Psoas muscle (tissue), 8 donors: ENCODE data around the gene RASSF4. TPM values are rescaled to one million over a fixed set of nuclear protein-coding genes. Genes with fewer than 3 reads are reported as not detected.

Source experiments
- ATAC-seq, 4 donors: fragments of 200-7000 bp; cut with Tn5 transposase; one replicate each; pipeline ENCODE4 v1.9.1; 2020; ENCODE audit warnings: moderate library complexity in 3 of 4, mild to moderate bottlenecking in 2 of 4
- DNase-seq, 2 donors: peaks; one replicate each; pipeline ENCODE4 v3.0.0-alpha.2; 2020
- H3K27ac ChIP-seq: fragments of 200-600 bp; one replicate; pipeline ENCODE4 v1.8.0; 2022
- H3K27me3 ChIP-seq, 3 donors: fragments of 200-600 bp in 1 of 3; one replicate each; pipeline versions ENCODE4 v1.6.1 to v1.8.0; 2013 to 2022; ENCODE audit warnings: low read length in 2 of 3, mild to moderate bottlenecking in 2 of 3, moderate library complexity in 1 of 3; ENCODE audit not compliant: insufficient read depth in 3 of 3
- H3K36me3 ChIP-seq, 2 donors: fragments of 200-600 bp in 1 of 2; one replicate each; pipeline versions ENCODE4 v1.6.1 to v1.8.0; 2013 to 2022; ENCODE audit warnings: low read depth in 1 of 2, mild to moderate bottlenecking in 1 of 2, moderate library complexity in 1 of 2; ENCODE audit not compliant: insufficient read depth in 1 of 2
- H3K4me1 ChIP-seq: fragments of 200-600 bp; one replicate; pipeline ENCODE4 v1.8.0; 2022
- H3K4me3 ChIP-seq: fragments of 200-600 bp; one replicate; pipeline ENCODE4 v1.8.0; 2022; ENCODE audit warnings: mild to moderate bottlenecking
- H3K9me3 ChIP-seq: fragments of 200-600 bp; one replicate; pipeline ENCODE4 v1.8.0; 2022
- WGBS, 3 donors: extraction: QIAGEN DNeasy Blood & Tissue Kit; methylation state at CpG; one replicate each; pipeline versions ENCODE4 v1.1.6 to v1.1.7; 2013; 5-methylcytosine and 5-hydroxymethylcytosine counted together
- intact Hi-C, 2 donors: fragments of 100-400 bp; cut with DNase I; formaldehyde crosslinking; loops; one replicate each; pipeline versions ENCODE4 v1.11.0 to v1.14.2; 2022
- polyA plus RNA-seq, 3 donors: library from polyadenylated mRNA; stranded (reverse); fragments of 200-250 nt; gene quantifications; one replicate each; pipeline ENCODE4 v1.2.3, GENCODE V29; 2013
- total RNA-seq, 4 donors: library from RNA; stranded (reverse); fragmentation: NEBNext Ultra II Directional in 2 of 4; extraction: Animal tissue kit (Norgen Biotek cat#: 25700) in 2 of 4; gene quantifications; one replicate each; pipeline versions ENCODE4 v1.2.1 to v1.2.4, GENCODE V29; 2021 to 2023
- TF ChIP-seq, protein P1 (sequence below): fragments of 200-600 bp; IDR thresholded peaks from one replicate; pipeline ENCODE4 v1.8.0; 2022; ENCODE audit warnings: antibody characterized with exemption
- donor health status: healthy with polysubstance abuse.
- donor health status: DM: no; HTN: no; CAD: no; lungs with moderate emphysema.
- donor health status: Bipolar disorder and iron deficiency.
- donor health status: healthy.
- donor health status: DM: yes; HTN: yes; CAD: no.
- donor health status: DM: no; HTN: no; CAD: no.
- donor health status: DM: no; HTN: no; CAD: no.
- donor health status: DM: yes; HTN: yes; CAD: no.

Gene RASSF4
- total and polyA plus RNA-seq, 7 donors = 11.1 to 44.0 (median 18.9) TPM

- Histone ChIP-seq H3K4me3 (no peak overlapping the region), H3K4me1 (no peaks in the 10 kb centered on the region), H3K36me3 (no peaks in the 10 kb centered on the region), H3K9me3 (no peaks in the 10 kb centered on the region), H3K27me3 (no peaks in the 10 kb centered on the region), H3K27ac (no peak overlapping the region)
- WGBS, 3 donors = 67 to 76% (median 73%) methylated on average over 10 of the region's 10 CpGs
- TF ChIP-seq, protein P1, sequence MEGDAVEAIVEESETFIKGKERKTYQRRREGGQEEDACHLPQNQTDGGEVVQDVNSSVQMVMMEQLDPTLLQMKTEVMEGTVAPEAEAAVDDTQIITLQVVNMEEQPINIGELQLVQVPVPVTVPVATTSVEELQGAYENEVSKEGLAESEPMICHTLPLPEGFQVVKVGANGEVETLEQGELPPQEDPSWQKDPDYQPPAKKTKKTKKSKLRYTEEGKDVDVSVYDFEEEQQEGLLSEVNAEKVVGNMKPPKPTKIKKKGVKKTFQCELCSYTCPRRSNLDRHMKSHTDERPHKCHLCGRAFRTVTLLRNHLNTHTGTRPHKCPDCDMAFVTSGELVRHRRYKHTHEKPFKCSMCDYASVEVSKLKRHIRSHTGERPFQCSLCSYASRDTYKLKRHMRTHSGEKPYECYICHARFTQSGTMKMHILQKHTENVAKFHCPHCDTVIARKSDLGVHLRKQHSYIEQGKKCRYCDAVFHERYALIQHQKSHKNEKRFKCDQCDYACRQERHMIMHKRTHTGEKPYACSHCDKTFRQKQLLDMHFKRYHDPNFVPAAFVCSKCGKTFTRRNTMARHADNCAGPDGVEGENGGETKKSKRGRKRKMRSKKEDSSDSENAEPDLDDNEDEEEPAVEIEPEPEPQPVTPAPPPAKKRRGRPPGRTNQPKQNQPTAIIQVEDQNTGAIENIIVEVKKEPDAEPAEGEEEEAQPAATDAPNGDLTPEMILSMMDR = no peak
- ATAC-seq = no peak
- no peak for DNase-seq
- intact Hi-C loops = no loop called here
Measured at GRCh38 chr10:44926751-44927351, 32.8 kb upstream of the RASSF4 start.

GRCh38 chr10:44927352-44927751 lies 32.2 kb upstream of the RASSF4 start:
- no peaks in the 10 kb centered on the region for H3K27me3 ChIP-seq
- no peak overlapping the region for H3K27ac ChIP-seq
- no peaks in the 10 kb centered on the region for H3K36me3 ChIP-seq
- ATAC-seq (peak in 1 of 4 donors; percentile 60), DNase-seq (peak; percentile 49 to 72)
- intact Hi-C loops = no loop called here
- H3K4me1 ChIP-seq = no peaks in the 10 kb centered on the region
- H3K9me3 ChIP-seq = no peaks in the 10 kb centered on the region
- H3K4me3 ChIP-seq = no peak overlapping the region
- TF ChIP-seq, protein P1 = no peak
- 46 to 68% (median 57%) methylated on average over 2 of the region's 2 CpGs for WGBS, 3 donors

GRCh38 chr10:44928462-44928861 lies 31.1 kb upstream of the RASSF4 start:
- Histone ChIP-seq H3K27ac (no peak overlapping the region), H3K36me3 (no peaks in the 10 kb centered on the region), H3K9me3 (no peaks in the 10 kb centered on the region), H3K27me3 (no peaks in the 10 kb centered on the region), H3K4me3 (no peak overlapping the region), H3K4me1 (peaks cover 3% of the 10 kb centered on the region)
- DNase-seq (no peak), ATAC-seq (no peak)
- intact Hi-C loops = no loop called here
- TF ChIP-seq, protein P1 = no peak

DNA sequence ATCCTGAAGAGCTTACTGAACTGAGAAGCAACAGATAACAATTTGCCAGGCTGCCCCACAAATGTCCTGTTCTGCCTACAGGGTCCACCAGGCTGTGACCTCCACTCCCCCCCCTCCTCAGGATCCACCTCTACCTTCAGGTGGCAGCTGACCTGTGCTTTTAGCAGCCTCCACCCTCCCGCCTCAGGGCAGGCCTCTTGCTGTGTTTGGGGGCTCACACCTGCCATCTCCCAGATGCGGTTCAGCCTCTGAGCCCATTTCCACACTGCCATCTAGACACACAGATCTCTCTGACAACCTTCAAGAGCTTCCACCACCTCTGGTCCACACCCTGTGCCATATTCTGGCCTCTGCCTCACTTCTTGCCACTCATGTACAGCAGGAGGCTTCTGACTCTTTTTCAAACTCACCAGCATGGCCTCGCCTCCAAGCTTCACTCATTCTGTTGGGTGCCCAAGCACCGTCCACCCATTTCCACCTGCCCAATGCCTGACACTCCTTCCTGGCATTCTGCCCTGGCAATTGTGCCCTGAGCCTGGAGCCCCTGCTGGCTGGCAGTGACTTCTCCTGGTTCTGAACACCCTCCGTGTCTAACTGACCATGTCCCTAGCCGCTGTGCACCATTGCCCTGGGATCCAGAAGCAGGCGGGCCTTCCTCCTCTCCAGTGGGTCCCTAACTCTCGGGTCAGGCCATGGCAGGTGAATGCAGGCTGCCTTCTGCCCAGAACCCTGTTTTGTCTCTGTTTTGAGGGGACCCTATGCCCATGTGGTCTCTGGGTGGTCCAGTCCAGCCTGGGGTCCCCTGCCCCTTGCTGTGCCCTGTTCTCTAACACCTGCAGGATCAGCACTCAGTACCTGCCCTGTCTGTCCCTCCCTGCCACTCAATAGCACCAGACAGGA lies 30.0 kb upstream of the RASSF4 start:
- H3K27me3 ChIP-seq = no peaks in the 10 kb centered on the region
- no peak for ATAC-seq
- H3K4me1 ChIP-seq = peaks cover 3% of the 10 kb centered on the region
- no peak overlapping the region for H3K4me3 ChIP-seq
- H3K36me3 ChIP-seq = no peaks in the 10 kb centered on the region
- no peak for DNase-seq
- TF ChIP-seq, protein P1 = no peak
- 81 to 95% (median 93%) methylated on average over 7 to 8 of the region's 8 CpGs for WGBS, 3 donors
- H3K9me3 ChIP-seq = no peaks in the 10 kb centered on the region
- intact Hi-C loops = no loop called here
- no peak overlapping the region for H3K27ac ChIP-seq
